Epithelial cell of esophagus (primary cell): ENCODE data around the gene VWC2.
A peak's percentile ranks its signal among the peaks of the same experiment; 100 is the strongest.

ENCODE experiments used
- DNase-seq: peaks from one replicate; pipeline ENCODE4 v3.0.0; 2010; ENCODE audit warnings: low read depth
- H3K4me3 ChIP-seq: 2 replicates; pipeline ENCODE4 v1.5.1; 2011; ENCODE audit warnings: mild to moderate bottlenecking, low read length, control low read depth
- CTCF ChIP-seq: IDR thresholded peaks from 2 replicates; pipeline ENCODE4 v1.5.1; 2011; ENCODE audit warnings: low read depth, mild to moderate bottlenecking, low read length, control low read depth, inconsistent platforms; ENCODE audit not compliant: insufficient read depth; ENCODE audit errors: missing control alignments

VWC2 gene

DNA sequence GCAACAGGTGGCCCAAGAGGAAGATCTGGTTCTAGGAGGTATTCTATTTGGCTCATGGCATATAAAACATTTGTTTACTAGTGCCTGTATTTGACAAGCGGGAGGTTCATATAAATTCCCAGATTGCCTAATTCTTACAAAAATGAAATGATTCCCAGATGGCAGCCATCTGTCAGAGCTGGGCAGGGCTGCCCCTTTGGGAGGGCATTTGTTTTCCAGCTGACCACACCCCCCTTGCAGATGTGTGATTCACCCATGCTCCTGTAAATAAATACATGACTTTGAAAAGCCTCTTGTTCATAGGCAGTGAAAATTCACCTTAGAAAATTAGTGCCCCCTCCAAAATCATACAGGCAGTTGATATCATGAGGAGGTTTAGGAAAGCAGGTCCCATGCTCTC, 8.6 kb downstream of the VWC2 start:
- H3K4me3 ChIP-seq = no peak overlapping the region
- TF ChIP-seq CTCF = no peak
- DNase-seq = peak; percentile 14

DNA sequence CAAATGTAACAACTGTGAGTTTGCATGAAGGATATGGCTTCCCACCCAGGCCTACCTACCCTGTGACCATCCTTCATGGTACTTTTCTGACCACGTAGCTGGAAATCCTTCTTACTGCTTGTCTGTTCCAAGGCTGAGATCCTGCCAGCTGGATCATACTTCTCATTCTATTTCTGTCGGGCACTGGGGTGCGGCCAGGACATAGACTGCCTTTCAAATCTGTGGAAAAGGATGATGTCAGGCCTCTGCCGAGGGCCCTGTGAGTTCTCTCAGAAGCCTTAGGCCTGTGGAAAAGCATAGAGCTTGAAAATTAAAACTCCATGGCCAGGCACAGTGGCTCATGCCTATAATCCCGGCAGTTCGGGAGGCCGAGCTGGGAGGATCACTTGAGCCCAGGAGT, 10.0 kb downstream of the VWC2 start:
- DNase-seq = no peak
- no peak overlapping the region for H3K4me3 ChIP-seq
- TF ChIP-seq CTCF = no peak

DNA sequence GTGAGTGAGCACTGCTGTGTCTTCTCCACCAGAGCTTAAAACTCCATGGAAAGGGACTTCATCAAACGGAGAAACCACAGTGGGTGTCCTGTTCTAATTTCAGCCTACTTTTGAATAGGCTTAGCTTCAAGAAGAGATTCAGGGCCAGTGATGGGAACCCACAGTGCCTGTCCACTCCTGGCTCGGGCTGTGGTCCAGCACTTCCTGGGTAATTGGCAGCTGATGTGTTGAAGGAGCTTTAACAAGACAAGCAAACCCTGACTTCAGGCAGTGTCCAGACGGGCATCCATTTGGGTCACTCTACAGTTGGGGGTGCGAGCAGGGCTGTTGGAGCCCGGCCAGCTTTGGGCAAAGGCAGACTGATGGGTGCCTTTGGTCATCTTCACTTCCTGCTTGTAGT, 14.5 kb downstream of the VWC2 start:
- no peak overlapping the region for H3K4me3 ChIP-seq
- DNase-seq = no peak
- no peak for TF ChIP-seq CTCF

GRCh38 chr7:49788455-49789059, 15.1 kb downstream of the VWC2 start:
- no peak overlapping the region for H3K4me3 ChIP-seq
- TF ChIP-seq CTCF = no peak
- no peak for DNase-seq

- H3K4me3 ChIP-seq = no peak overlapping the region
- TF ChIP-seq CTCF = no peak
- no peak for DNase-seq
Observed at GRCh38 chr7:49789736-49790135, 16.3 kb downstream of the VWC2 start.

DNA sequence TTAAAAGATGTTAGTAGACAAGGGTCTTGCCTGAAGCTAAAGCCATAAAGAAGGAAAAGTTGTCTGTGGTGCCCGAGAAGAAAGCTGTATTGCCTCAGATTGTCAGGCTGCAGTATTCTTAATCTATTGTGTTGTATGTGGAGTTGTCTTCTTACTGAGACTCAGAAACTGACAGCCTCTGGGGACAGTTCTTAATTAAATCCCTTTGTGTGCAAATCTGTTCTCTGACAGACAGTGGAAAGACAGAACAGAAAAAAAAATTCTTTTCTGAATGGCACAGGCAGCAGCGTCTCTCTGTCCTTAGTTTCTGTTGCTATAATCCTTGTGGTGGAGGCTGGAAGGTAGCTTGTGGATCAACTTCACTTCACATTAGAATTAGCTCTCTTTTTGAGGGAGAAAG, 16.8 kb downstream of the VWC2 start:
- H3K4me3 ChIP-seq = no peak overlapping the region
- TF ChIP-seq CTCF = no peak
- no peak for DNase-seq

GRCh38 chr7:49791088-49791741, 17.8 kb downstream of the VWC2 start:
- DNase-seq = peak; percentile 40
- peak; percentile 47 for TF ChIP-seq CTCF
- no peak overlapping the region for H3K4me3 ChIP-seq
